LNCAP (cell line): ENCODE measurements around the gene STK10.

Source experiments
- CTCF ChIP-seq: fragments of 450-650 bp; IDR thresholded peaks from 2 replicates; pipeline ENCODE4 v1.5.1; 2017; ENCODE audit warnings: mild to moderate bottlenecking

The STK10 gene

GRCh38 chr5:172168311-172168710, 19.7 kb downstream of the STK10 start:
- no peak for TF ChIP-seq CTCF

GRCh38 chr5:172167895-172168294, 20.1 kb downstream of the STK10 start:
- no peak for TF ChIP-seq CTCF

DNA sequence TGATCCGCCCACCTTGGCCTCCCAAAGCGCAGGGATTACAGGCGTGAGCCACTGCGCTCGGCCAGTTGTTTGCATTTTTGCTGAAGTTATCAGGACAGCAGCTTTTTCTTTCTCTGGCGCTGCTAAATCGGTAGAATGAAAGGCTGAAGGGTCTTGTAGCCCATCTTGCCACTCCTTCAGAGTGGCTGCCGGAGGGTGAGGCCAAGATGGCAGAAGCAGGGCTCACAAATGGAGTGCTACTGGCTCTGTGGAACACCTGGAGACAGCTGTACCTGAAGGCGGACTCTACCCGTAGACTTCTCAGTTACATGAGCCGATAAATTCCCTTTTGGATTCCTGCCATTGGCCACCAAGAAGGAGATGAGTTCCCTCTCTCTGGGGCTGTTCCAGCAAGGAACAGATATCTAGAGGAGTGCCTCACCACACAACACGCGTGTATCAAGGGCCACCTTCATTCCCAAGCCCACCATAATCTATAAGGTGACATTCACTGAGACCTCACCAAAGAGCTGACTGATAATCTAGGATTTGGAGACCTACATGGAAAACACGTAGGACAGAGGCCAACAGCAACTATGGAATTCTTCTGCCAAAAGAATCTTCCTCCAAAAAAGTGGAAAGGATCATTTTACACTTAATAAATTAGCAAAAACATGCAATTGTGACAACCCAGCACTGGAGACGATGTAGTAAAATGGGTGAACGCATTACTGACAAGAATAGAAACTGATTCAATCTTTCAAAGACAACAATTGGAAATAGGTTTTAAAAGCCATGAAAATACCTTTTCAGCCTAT, 21.8 kb downstream of the STK10 start:
- no peak for TF ChIP-seq CTCF

GRCh38 chr5:172165465-172165864, 22.6 kb downstream of the STK10 start:
- no peak for TF ChIP-seq CTCF

GRCh38 chr5:172164769-172165212, 23.2 kb downstream of the STK10 start:
- TF ChIP-seq CTCF = no peak

GRCh38 chr5:172163346-172163745, 24.7 kb downstream of the STK10 start:
- no peak for TF ChIP-seq CTCF

DNA sequence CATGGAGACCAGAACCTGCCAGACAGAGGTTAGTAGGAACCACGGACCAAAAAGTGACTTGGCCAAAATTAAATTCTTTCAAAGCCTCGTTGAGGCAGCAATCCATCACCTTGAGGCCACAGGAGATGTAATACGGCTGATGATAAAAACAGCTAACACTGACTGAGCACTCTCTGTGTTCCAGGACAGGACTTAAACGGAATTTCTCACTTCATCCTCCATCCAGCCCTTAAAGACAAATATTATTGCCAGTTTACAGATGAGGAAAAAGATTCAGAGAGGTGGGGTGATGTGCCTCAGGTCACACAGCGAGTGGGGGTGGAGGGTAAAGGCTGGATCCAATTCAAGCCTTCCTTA, 25.1 kb downstream of the STK10 start:
- TF ChIP-seq CTCF = no peak
